GDM1 (cell line): Measurements from ENCODE around the gene AFDN.
"Not testable (repeated sequence)": the region's sequence is repeated elsewhere in the genome, so short reads cannot be mapped to it uniquely, and the experiment has no call there.

ENCODE experiments used
- DNase-seq: peaks from one replicate; lab custom pipeline; 2025; lab: John Stamatoyannopoulos, UW

AFDN gene

DNA sequence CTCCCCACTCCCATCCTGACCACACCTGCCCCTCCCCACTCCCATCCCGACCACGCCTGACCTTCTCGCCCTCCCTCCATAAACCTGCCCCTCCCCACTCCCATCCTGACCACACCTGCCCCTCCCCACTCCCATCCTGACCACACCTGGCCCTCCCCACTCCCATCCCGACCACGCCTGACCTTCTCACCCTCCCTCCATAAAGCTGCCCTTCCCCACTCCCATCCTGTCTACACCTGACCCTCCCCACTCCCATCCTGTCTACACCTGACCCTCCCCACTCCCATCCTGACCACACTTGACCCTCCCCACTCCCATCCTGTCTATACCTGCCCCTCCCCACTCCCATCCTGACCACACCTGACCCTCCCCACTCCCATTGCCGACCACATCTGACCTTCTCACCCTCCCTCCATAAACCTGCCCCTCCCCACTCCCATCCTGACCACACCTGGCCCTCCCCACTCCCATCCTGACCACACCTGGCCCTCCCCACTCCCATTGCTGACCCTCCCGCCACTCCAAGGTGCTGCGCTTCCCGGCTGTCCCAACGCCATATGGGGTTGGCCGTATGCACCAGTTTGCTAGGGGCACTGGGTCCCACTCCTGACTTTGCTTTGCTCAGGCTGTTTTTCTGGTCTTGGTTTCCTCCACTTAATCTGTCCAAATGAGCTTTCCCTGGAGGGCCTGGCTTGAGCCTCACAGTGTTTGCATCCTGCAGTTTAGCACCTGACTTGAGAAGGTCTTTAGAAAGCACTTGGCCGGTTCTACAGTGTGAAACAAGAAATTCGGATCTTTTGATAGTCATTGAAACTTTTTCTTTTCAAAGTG is 173.7 kb downstream of the AFDN start:
- DNase-seq = no peak

- no peak for DNase-seq
Measured at GRCh38 chr6:168001029-168001332, 174.3 kb downstream of the AFDN start.

DNA sequence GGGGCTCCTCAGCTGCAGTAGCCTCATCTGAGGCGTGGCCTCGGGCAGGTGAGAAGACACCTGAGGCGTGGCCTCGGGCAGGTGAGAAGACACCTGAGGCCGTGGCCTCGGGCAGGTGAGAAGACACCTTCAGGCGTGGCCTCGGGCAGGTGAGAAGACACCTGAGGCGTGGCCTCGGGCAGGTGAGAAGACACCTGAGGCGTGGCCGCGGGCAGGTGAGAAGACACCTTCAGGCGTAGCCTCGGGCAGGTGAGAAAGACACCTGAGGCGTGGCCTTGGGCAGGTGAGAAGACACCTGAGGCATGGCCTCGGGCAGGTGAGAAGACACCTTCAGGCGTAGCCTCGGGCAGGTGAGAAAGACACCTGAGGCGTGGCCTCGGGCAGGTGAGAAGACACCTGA is 174.8 kb downstream of the AFDN start:
- not testable (repeated sequence) for DNase-seq

DNA sequence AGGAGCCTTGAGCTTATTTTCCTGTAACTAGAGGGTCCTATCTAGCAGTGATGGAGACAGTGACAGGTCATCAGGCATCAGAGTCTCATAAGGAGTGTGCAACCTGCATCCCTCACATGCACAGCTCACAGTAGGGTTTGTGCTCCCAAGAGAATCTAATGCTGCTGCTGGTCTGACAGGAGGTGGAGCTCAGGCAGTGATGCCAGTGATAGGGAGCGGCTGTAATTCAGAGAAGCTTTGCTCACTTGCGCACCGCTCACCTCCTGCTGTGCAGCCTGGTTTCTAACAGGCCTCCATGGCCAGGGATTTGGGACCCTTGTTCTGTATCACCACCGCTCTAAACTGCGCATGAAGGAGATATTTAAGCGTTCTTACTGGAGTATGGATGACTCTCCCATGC is 176.1 kb downstream of the AFDN start:
- DNase-seq = no peak

GRCh38 chr6:168004023-168004422 is 177.3 kb downstream of the AFDN start:
- DNase-seq = no peak

DNA sequence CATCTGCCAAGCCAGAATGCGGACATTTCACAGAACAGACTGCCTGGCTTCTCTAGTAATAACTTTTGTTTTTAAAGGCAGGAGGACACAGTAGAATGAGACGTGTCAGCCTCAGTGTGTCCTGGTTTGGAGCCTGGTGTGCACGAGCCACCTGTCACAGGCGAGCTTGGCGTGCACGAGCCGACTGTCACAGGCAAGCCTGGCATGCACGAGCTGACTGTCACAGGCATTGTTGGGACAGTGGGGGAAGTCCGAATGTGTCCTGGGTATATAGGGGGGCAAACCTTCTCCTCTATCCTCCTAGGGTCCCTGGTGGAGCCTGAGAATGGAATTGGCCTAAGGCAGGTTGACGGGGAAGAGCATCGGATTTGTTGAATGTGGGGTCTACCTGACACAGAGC is 178.2 kb downstream of the AFDN start:
- no peak for DNase-seq

DNA sequence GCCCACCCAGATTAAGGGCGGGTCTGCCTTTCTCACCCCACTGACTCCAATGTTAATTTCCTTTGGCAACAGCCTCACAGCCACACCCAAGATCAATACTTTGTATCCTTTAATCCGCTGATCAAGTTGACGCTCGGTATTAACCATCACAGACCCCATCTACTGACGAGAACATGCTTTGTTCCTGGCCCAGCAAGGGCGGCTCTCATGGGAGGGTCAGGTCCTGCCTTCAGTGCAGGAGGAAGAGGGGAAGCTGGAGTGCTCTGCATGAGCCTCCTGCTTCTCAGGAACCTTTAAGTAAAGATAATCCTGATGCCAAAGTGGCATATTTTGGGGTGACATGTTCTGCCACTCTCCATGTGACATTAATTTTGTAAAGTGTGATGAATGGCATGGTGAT is 179.1 kb downstream of the AFDN start:
- no peak for DNase-seq

- no peak for DNase-seq
Measured at GRCh38 chr6:168007592-168008338, 181.1 kb downstream of the AFDN start.

DNA sequence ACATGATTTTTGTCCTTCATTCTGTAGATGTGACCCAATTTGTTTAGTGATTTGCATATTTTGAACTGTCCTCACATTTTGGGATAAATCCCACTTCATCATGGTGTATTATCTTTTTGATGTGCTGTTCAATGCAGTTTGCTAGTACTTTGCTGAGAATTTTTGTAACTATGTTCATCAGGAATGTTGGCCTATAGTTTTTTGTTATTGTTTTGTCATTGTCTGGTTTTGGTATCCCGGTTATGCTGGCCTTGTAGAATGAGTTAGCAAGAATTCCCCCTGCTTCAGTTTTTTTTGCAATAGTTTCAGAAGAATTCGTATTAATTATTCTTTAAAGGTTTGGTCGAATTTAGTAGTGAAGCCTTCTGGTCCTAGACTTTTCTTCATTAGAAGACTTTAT is 182.6 kb downstream of the AFDN start:
- no peak for DNase-seq

DNA sequence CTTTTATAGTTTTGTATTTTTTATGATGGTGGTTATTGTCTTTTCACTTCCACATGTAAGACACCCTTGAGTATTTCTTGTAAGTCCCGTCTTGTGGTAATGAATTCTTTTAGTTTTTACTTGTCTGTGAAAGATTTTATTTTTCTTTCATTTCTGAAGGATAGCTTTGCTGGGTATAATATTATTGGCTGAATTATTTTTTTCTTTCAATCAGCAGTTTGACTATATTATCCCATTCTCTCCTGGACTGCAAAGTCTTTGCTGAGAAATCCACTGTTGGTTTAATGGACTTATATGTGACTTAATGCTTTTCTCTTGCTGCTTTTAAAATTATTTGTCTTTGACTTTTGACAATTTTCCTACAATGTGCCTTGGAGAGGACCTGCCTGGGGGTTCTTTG is 184.6 kb downstream of the AFDN start:
- DNase-seq = no peak

- DNase-seq = no peak
Measured at GRCh38 chr6:168012431-168013249, 185.9 kb downstream of the AFDN start.

DNA sequence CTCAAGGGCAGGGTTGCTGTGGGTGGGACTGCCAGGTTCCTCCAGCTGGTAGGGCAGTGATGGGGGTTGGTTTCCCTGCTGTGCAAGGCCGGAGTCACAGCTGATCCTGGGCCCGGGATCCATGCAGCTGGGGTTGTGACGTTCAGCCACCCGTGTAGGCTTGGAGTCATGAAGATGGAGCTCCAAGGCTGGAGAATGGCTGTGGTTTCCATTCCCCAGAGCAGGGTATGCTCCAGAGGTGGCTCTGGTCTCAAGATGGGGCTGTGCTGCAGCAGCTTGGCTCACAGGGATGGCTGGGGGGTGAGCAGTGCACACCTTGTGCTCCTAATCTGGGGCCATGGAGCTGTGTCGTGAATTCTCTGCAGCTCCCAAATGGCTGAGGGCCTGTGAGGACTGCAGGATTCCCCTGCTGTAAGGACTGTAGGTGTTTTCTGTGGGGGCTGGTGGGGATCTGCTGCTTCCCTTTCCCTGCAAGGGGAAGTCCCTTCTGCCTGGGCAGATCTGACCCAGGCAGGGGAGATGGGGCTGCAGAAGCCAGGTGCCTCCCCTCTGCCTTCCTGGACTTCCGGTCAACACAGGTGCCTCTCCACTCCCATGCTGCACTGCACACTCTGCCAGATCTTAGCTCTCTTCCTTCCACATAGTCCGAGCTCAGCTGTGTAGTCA is 186.7 kb downstream of the AFDN start:
- DNase-seq = no peak

- no peak for DNase-seq
Measured at GRCh38 chr6:168014428-168014827, 187.7 kb downstream of the AFDN start.

DNA sequence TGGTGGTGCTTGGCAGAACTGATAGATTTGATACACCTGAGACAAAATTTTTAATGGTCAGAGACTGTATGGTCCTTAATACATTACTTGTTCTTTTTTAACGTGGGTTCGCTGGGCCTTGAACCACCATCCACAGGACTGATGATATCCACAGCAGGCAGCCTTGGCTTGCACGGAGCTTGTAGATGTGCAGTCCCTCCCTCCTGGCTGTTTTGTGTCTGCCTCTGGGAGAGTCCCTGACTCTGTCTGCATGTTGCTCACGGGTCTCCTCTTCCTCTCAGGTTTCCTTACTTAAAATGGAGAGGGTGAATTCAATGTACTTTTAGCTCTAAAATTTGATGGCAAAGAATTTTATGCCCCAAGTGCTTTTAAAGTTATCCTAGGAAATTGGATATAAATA is 188.3 kb downstream of the AFDN start:
- no peak for DNase-seq

DNA sequence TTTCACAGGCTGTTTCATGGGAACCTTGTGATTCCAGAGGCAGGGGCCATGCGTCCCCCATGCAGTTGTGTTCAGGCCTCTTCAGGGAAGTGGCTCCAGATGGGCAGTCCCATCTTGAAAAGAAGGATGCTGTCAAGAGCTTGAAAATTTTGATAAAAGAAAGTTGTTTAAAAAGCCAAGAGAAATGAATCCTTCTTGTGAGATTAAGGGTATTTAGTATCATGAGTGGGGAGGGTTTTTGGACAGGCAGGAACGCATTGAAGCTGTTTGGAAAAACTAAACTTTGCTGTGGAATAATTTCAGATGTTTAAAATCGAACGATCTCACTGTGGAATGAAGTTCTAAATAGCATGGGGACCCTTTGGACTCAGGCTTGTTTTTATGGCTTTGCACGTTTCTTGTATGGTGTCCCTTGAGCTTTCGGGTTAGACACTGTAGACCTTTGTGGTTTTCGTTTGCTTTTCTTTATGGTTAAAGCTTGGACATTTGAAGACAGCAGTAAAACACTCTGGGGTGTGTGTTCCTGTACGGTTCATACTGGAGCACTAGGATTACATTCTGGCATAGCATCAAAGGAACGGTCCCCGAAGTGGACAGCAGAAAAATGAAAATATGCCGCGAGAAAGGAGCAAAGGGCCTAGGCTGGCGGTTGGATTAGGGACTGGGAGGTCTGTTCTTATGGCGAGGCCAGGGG is 188.9 kb downstream of the AFDN start:
- DNase-seq = no peak

DNA sequence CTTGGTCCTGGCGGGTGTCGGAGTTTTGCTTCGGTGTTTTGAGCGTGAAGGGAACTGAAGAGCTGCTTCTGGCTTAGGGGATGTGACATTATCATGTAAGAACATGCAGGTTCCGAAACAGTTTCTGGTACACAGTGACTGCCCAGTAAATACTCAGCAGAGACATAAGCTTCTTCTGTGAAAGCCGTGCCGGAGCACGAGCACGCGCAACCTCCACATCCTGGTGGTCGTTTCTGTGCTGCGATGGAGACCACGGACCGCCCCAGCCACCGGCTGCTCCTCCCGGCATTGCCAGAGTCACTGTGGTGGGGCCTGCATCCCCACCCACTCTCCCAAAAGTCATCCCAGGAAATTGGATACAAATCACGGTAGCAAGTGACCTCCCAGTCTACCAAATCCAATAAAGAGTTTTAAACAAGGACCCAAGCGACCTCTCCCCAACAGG is 189.5 kb downstream of the AFDN start:
- no peak for DNase-seq

DNA sequence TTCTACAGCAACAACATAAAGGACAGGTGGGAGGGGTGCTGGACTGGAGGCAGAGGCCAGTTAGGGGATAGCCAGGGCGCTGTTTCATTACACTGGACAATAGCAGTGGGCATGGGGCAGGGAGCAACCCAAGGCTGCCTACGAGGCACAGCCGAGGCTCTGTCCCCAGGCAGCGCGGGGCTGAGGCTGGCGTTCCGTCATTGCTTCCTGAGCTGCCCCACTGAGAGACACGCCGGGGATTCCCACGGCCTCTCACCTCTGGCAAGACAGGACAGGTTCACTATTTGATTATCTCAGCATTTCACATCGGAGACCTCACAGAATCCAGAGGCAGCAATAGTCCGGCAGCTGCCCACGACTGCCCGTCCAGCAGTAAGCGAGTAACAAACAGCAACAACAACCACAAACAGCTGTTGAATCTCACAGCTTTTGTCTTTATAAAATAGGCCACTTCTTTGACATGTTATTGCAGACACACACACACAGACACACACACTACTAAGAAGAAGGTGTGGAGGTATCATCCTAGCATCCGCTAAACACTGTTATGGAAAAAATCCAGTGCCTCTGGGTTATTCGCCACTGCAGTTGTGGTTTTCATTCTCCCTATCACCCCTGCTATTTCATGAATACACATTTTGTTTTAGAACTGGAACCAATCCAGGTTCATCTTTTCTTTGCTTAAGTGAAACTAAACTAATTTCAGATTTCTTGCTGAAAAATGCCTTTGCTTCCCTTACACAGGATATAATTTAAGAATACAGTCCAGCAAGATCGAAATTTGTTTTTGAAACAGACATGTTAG is 190.2 kb downstream of the AFDN start:
- DNase-seq = no peak

GRCh38 chr6:168017629-168018028 is 190.9 kb downstream of the AFDN start:
- no peak for DNase-seq

- no peak for DNase-seq
Measured at GRCh38 chr6:168018664-168019063, 192.0 kb downstream of the AFDN start.

DNA sequence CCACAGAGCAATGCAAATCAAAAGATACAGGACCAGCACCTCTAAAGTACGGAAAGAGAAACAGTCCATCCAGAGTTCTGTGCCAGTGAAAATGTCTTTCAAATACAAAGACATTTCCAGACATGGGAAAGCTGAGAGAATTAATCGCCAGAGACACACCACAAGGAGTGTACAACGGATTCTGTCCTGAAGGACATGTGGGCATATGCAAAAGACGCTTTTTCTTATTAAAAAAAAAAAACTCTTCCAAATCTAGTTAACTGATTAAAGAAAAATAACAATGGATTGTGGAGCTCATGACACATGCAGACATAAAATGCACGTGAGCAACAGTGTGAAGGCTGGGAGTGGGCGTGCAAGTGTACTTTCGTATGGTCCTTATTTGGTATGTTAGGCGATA is 193.5 kb downstream of the AFDN start:
- DNase-seq = no peak

DNA sequence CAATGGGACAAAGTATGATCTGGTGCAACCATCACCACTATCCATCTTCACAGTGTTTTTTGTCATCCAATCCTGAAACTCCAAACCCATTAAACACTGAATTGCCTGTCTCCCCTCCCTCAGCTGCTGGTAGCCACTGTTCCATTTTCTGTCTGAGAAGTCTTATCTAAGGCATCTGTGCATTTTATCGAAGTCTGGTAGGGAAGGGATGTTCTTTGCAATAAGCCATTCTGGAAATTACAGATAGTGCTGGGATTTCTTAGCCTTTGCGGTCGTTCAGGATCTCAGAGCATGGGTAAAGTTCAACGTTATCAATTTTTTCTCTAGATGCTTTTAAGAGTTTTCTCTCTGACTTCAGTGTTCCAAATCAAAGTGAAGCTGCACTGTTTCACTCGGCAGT is 194.9 kb downstream of the AFDN start:
- no peak for DNase-seq
